ENCODE measurements around the gene PITPNC1.
A peak's percentile ranks its signal among the peaks of the same experiment; 100 is the strongest.
"Not testable (repeated sequence)": the region's sequence is repeated elsewhere in the genome, so short reads cannot be mapped to it uniquely, and the experiment has no call there.

Gene PITPNC1

GRCh38 chr17:67467500-67468455, 90.7 kb downstream of the PITPNC1 start:
- no peak for DNase-seq

GRCh38 chr17:67469208-67469980, 92.3 kb downstream of the PITPNC1 start:
- no peak for DNase-seq

GRCh38 chr17:67470163-67470562, 93.1 kb downstream of the PITPNC1 start:
- DNase-seq = no peak

- DNase-seq = no peak
Observed at GRCh38 chr17:67471118-67471517, 94.0 kb downstream of the PITPNC1 start.

- DNase-seq = not testable (repeated sequence)
Observed at GRCh38 chr17:67472606-67473005, 95.5 kb downstream of the PITPNC1 start.

- no peak for DNase-seq
Observed at GRCh38 chr17:67474081-67474661, 97.1 kb downstream of the PITPNC1 start.

- peak; percentile 80 for DNase-seq
Observed at GRCh38 chr17:67475161-67475937, 98.3 kb downstream of the PITPNC1 start.

- DNase-seq = no peak
Observed at GRCh38 chr17:67476787-67477335, 99.8 kb downstream of the PITPNC1 start.

GRCh38 chr17:67477687-67478086, 100.6 kb downstream of the PITPNC1 start:
- no peak for DNase-seq

- DNase-seq = no peak
Observed at GRCh38 chr17:67478401-67479041, 101.4 kb downstream of the PITPNC1 start.

- no peak for DNase-seq
Observed at GRCh38 chr17:67479148-67479547, 102.1 kb downstream of the PITPNC1 start.

- DNase-seq = not testable (repeated sequence)
Observed at GRCh38 chr17:67480959-67481358, 103.9 kb downstream of the PITPNC1 start.

GRCh38 chr17:67481808-67482207, 104.7 kb downstream of the PITPNC1 start:
- no peak for DNase-seq

- DNase-seq = no peak
Observed at GRCh38 chr17:67482764-67483163, 105.7 kb downstream of the PITPNC1 start.

- no peak for DNase-seq
Observed at GRCh38 chr17:67484261-67484660, 107.2 kb downstream of the PITPNC1 start.

GRCh38 chr17:67485666-67486065, 108.6 kb downstream of the PITPNC1 start:
- no peak for DNase-seq

- DNase-seq = no peak
Observed at GRCh38 chr17:67487506-67487905, 110.4 kb downstream of the PITPNC1 start.

GRCh38 chr17:67488161-67488560, 111.1 kb downstream of the PITPNC1 start:
- DNase-seq = no peak

GRCh38 chr17:67488768-67489167, 111.7 kb downstream of the PITPNC1 start:
- no peak for DNase-seq

GRCh38 chr17:67489273-67489672, 112.2 kb downstream of the PITPNC1 start:
- no peak for DNase-seq

GRCh38 chr17:67490471-67490870, 113.4 kb downstream of the PITPNC1 start:
- DNase-seq = no peak

All from NCI-H1092 (cell line).